Endothelial cell (in vitro differentiated cells): ENCODE results near the gene SYT7. TPM values are rescaled to one million over a fixed set of nuclear protein-coding genes. Genes with fewer than 3 reads are reported as not detected.

Experiments
- DNase-seq: peaks from one replicate; pipeline ENCODE4 v3.0.0; 2021; ENCODE audit warnings: low spot score
- H3K27ac Mint-ChIP-seq: one replicate; pipeline ENCODE4 v1.8.0; 2021; ENCODE audit warnings: mixed read lengths, inconsistent platforms; ENCODE audit not compliant: unreplicated experiment
- H3K27me3 Mint-ChIP-seq: one replicate; pipeline ENCODE4 v1.8.0; 2021; ENCODE audit warnings: mild to moderate bottlenecking, moderate library complexity, mixed read lengths, inconsistent platforms; ENCODE audit not compliant: unreplicated experiment
- H3K36me3 Mint-ChIP-seq: one replicate; pipeline ENCODE4 v1.8.0; 2021; ENCODE audit warnings: mild to moderate bottlenecking, low read depth, mixed read lengths, inconsistent platforms; ENCODE audit not compliant: unreplicated experiment
- H3K4me1 Mint-ChIP-seq: one replicate; pipeline ENCODE4 v1.8.0; 2021; ENCODE audit warnings: mild to moderate bottlenecking, mixed read lengths, inconsistent platforms; ENCODE audit not compliant: unreplicated experiment
- H3K4me3 Mint-ChIP-seq: one replicate; pipeline ENCODE4 v1.8.0; 2021; ENCODE audit warnings: mild to moderate bottlenecking, mixed read lengths, inconsistent platforms; ENCODE audit not compliant: unreplicated experiment
- H3K9me3 Mint-ChIP-seq: one replicate; pipeline ENCODE4 v1.8.0; 2021; ENCODE audit warnings: mixed read lengths, inconsistent platforms; ENCODE audit not compliant: unreplicated experiment
- total RNA-seq: library from RNA; stranded (reverse); fragmentation: NEBNext Ultra II Directional; extraction: Animal tissue kit (Norgen Biotek cat#: 25700); gene quantifications from one replicate; pipeline ENCODE4 v1.2.1, GENCODE V29; 2021; ENCODE audit not compliant: unreplicated experiment
- TF ChIP-seq, protein P1 (sequence below): fragments of 200-600 bp; sonication (generic); IDR thresholded peaks from one replicate; pipeline ENCODE4 v1.5.0; 2021; ENCODE audit warnings: antibody characterized with exemption; ENCODE audit not compliant: unreplicated experiment

SYT7 gene
- total RNA-seq, 1 donor from 2014 or later: 9.7 TPM

DNA sequence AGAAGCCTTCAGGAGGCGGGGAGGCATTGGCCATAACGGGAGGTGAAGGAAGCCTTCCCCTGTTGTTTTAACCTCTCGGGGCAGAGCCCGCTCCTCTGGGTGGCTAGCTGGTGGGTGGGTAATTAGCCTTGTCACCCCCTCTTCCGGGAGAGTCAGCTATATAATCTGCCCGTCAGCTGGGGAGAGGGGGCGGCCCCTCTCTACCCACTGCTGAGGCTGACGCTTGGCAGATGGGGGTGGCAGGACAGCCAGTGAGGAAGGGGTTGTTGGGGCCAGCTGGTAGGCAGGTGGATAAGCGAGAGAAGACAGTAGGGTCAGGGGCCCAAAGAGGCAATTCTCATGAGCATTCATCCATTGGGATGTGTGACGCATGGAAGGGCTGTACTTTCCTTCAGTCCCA lies 33.0 kb upstream of the SYT7 start:
- Mint-ChIP-seq H3K27ac (no peak overlapping the region), H3K4me3 (no peak overlapping the region), H3K4me1 (peaks cover 7% of the 10 kb centered on the region), H3K9me3 (no peaks in the 10 kb centered on the region), H3K36me3 (no peaks in the 10 kb centered on the region), H3K27me3 (peaks cover 4% of the 10 kb centered on the region)
- no peak for DNase-seq
- TF ChIP-seq, protein P1, sequence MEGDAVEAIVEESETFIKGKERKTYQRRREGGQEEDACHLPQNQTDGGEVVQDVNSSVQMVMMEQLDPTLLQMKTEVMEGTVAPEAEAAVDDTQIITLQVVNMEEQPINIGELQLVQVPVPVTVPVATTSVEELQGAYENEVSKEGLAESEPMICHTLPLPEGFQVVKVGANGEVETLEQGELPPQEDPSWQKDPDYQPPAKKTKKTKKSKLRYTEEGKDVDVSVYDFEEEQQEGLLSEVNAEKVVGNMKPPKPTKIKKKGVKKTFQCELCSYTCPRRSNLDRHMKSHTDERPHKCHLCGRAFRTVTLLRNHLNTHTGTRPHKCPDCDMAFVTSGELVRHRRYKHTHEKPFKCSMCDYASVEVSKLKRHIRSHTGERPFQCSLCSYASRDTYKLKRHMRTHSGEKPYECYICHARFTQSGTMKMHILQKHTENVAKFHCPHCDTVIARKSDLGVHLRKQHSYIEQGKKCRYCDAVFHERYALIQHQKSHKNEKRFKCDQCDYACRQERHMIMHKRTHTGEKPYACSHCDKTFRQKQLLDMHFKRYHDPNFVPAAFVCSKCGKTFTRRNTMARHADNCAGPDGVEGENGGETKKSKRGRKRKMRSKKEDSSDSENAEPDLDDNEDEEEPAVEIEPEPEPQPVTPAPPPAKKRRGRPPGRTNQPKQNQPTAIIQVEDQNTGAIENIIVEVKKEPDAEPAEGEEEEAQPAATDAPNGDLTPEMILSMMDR: no peak

DNA sequence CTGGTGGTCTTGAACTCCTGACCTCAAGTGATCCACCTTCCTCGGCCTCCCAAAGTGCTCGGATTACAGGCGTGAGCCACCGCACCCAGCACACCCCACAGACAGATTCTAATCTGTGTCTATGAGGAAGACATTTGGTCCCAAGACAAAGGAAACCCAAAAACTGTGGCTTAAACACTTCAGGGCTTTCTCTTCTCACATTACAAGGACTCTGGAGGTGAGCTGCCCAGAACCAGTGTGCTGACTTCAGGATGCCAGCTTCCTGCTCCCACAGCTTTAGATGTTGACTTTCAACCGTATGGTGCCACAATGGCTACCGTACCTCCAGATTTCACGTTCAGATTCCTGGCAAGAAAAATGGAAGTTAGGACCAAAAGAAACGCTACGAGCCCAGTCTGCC lies 32.2 kb upstream of the SYT7 start:
- H3K4me3 Mint-ChIP-seq: no peak overlapping the region

DNA sequence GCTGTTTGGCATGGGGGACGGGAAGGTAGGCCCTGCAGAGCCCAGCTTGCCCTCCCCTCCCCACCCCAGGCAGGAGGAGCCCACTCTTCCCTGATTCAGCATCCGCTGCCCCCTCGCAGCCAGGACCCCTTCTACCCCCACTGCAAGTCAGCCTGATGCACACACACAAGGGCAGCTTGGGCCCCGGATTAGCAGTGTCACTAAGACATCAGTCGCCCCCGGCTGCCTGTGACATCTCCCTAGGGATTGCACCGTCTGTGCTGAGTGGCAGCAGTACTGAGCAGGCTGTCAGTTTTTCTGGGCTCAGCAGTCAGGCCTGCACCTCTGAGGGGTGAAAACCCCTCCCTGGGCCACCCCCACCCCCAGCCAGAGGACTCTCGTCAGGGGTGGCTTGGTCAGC lies 30.4 kb upstream of the SYT7 start:
- Mint-ChIP-seq H3K36me3 (no peaks in the 10 kb centered on the region), H3K27ac (no peak overlapping the region), H3K27me3 (peaks cover 4% of the 10 kb centered on the region), H3K4me1 (peaks cover 7% of the 10 kb centered on the region), H3K9me3 (no peaks in the 10 kb centered on the region), H3K4me3 (no peak overlapping the region)
- TF ChIP-seq, protein P1: no peak
- no peak for DNase-seq

More for the DNA sequence above, 32.2 kb upstream of the SYT7 start:
- no peak overlapping the region for H3K27ac Mint-ChIP-seq
- H3K36me3 Mint-ChIP-seq: no peaks in the 10 kb centered on the region
- no peaks in the 10 kb centered on the region for H3K9me3 Mint-ChIP-seq
- DNase-seq: no peak
- TF ChIP-seq, protein P1: no peak
- peaks cover 4% of the 10 kb centered on the region for H3K27me3 Mint-ChIP-seq
- peaks cover 7% of the 10 kb centered on the region for H3K4me1 Mint-ChIP-seq

DNA sequence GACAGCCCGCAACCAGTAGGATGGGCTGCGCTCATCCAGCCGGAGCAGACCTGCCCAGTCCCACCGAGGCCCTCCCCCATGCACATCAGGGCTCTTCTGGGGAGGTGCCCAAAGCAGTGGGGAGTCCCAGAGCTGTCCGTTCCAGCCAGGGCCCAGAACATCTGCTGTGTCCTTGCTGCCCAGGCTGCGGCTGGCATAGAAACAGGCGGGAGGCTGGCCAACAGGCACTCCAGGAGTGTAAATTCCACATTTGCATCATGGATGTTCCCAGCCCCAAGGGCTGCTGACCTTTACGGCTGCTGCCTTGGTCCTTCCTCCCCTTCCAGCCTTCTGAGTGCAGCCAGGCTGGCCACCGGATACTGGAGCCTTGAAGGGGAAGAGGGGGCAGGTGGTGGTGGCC lies 30.0 kb upstream of the SYT7 start:
- no peak overlapping the region for H3K4me3 Mint-ChIP-seq
- no peak overlapping the region for H3K27ac Mint-ChIP-seq
- no peaks in the 10 kb centered on the region for H3K9me3 Mint-ChIP-seq
- DNase-seq: no peak
- H3K27me3 Mint-ChIP-seq: peaks cover 5% of the 10 kb centered on the region
- H3K36me3 Mint-ChIP-seq: no peaks in the 10 kb centered on the region
- TF ChIP-seq, protein P1: no peak
- H3K4me1 Mint-ChIP-seq: peaks cover 7% of the 10 kb centered on the region

DNA sequence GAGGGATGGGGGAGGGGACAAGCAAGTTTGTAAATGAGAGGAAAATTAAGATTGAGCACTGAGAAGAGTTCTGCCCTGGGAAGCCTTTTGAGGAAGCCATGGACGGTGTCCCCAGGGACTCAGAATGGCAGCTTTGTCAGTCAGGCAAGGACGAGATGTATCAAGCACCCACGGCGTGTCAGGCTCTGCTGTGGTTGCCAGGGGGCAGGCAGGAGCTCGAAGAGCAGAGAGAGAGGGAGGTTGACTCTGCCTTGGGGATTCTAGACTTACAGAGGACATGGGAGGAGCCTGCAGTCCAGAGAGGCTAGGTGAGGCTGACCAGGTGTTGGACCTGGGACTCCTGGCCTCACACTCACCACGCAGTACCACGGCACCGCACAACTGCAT lies 29.1 kb upstream of the SYT7 start:
- no peak overlapping the region for H3K27ac Mint-ChIP-seq
- no peak overlapping the region for H3K4me3 Mint-ChIP-seq
- TF ChIP-seq, protein P1: no peak
- no peaks in the 10 kb centered on the region for H3K9me3 Mint-ChIP-seq
- no peak for DNase-seq
- H3K36me3 Mint-ChIP-seq: no peaks in the 10 kb centered on the region
- H3K4me1 Mint-ChIP-seq: peaks cover 10% of the 10 kb centered on the region
- H3K27me3 Mint-ChIP-seq: peaks cover 5% of the 10 kb centered on the region
